NCI-H146 treated with DMSO at 0.1 percent for 48 hours (cell line): ENCODE measurements around the gene ADAM19.

Source experiments
- DNase-seq: peaks from one replicate; lab custom pipeline; 2025; ENCODE audit not compliant: unreplicated experiment; lab: John Stamatoyannopoulos, UW

The ADAM19 gene

DNA sequence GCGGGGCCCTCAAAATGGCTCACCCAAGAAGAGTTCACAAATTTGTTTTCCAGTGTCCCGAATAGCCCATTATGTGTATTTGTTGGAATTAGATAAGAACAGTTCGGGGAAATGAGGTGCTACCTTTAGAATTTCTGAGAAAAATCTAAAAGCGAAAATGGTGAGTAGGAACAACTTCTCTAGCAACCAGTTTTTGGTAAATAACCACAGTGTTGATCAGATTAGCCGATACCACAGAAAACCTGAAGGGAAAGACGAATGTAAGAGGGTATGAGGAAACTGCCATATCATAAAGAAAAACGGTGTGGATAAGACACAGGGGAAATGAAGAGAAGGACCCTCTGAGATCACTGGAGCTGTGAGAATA lies 31.0 kb downstream of the ADAM19 start:
- DNase-seq: no peak

DNA sequence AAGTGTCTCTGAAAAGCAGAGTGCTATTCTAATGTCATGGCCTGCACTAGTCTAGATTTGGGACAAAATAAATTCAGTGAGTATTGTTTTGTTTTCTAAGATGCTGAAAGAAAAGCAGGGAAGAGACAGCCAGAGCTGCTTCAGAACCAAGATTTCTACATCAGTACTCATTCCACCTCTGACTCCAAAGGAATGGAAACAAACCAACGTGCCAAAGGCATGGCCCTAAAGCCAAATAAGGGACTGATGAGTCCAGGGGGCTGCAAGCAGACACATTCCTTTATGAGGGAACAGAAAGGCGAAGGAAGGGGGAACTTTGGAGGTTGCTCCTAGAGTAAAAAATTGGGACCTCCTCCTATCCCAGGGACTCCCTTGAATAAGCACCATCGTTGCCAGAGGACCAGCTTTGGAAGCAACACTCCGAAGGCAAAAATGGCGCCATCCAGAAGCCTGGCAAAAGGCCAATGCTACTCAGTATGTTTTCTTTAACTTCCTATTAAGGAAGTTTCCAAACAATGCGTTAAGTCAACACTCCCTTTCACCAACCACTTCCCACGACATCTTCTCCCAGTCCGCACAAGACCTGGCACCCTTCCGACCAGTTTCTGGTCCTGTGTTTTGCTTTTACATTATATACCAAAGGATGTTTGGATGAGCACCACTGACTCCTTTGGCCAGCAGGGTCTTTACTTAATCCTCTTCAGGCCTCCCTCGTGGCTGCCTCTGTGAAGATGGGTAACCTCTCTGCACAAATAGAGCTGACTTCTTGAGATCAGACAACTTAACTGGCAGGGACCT lies 31.6 kb downstream of the ADAM19 start:
- no peak for DNase-seq

DNA sequence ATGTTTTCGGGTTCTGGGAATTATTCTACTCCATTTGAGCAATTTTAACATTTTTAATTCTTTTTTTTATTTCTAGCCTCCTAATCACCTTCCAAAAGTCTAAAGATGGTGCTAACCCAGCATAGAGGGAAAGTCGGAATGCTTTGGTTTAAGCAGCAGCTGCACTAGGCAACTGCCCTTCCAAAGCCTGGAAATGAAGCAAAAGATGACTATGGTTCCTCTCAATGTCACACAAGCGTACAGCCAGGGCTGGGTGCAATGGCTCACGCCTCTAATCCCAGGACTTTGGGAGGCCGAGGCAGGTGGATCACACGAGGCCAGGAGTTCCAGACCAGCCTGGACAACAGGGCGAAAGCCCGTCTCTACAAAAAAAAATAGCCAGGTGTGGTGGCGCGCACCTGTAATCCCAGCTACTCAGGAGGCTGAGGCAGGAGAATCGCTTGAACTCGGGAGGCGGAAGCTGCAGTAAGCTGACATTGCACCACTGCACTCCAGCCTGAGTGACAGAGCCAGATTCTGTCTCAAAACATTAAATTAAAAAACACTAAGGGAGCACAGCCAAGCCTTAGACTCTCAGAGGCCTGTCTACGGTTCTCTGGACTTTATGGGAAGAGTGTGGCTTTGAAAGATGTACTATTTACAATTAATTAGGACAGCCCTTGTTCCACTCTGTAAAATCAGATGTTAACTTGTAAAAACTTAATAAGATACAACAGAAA lies 33.1 kb downstream of the ADAM19 start:
- no peak for DNase-seq

DNA sequence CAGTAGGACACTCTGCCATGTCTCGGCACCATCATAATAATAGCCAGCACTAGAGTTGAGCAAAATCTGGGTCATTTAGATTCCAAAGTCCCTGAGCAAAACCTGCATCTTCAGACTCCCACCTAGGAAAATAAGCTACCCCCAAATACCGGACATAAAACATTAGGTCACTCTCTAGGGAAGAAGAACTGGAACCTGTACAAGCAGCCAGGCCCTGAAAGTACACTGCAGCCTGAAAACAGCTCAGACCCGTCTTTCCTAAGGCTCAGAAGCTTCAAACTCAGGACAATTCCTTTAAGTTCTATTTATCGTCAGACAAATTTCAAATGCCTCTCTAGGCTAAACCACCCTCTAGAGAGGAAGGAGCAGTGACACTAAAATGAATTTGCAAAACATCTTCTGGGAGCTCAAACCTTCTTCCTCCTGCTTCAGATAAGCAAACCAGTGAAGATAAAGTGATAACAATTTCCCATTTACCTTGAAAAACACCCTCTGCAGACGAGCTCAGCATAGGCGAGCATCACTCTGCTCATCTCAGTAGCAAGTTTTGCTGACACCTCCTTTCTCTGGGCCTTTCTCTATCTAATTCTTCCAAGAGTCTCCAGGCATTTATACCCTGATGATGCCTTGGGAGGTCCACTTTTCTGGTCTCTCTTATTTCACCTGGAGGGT lies 34.0 kb downstream of the ADAM19 start:
- DNase-seq: no peak

DNA sequence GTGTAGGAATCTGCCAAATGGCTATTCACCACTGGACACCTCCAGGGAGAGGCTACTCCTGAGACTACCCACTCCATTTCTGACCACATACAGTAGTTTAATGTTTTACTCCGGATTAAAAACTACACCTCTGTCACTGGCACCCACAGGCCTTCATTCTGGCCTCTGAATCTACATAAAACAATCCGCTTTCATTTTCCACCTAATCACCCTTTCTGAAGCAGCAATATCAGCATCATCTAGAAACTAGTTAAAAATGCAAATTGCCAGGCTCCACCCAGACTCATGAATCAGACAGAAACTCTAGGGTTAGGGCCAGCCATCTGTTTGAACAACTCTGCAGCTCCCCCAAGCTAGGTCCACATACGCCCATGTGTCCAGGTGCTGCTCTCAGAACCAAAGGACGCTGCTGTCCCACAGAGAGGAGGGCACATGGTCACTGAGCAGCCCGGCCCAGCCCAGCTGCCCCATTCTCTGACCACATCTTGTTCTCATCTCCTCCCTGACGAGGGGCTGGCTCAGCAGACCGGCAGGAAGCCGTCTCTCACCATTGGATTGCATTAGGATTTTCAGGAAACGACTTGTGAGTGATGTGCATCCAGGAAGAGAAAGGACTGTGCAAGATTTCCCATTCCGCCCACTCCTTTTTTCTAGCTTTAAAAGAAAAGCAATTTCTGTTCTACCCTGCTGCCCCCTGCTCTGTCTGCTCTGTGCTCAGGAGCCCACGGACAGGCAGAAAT lies 34.7 kb downstream of the ADAM19 start:
- no peak for DNase-seq

DNA sequence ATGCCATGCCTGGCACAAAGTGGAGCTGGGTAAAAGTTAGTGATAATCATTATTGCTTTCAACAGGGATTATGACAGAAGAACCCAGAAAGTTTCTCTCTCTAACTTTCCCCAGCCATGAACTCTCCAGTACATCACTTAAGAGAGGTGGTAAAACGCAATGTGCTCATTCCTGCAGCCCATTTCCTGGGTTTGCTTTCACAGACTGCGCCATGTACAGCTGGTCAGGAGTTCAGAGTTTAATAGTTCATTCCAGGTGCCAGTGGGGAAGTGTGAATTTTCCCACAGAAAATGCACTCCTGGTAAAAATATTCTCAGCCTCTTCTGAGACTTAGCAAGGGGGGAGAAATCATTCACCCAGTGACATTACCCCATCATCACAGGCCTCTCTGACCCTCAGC lies 35.5 kb downstream of the ADAM19 start:
- DNase-seq: no peak

DNA sequence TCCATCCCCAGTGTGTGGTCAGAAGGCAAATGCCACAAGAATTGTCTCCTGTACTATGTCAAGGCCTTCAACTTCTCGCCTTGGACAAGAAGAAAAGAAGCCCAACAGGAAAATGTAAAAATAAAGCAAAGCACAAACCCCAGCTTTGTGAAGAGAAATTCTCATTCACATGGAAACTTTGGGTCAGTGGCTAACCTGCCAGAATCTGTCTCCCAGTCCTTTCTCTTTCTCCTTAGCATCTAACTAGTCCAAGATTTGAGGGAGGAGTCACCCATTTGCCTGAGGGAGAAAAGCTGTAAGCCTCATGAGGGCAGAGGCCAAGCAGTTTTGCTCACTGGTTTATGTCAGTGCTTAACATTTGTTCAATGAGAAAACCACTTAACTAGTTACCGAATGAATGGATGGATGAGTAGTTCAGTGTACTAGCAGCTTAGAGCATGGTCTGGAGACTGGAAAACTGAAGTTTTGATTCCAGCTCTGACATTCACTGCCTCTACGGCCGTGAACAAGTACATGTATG lies 36.0 kb downstream of the ADAM19 start:
- no peak for DNase-seq

DNA sequence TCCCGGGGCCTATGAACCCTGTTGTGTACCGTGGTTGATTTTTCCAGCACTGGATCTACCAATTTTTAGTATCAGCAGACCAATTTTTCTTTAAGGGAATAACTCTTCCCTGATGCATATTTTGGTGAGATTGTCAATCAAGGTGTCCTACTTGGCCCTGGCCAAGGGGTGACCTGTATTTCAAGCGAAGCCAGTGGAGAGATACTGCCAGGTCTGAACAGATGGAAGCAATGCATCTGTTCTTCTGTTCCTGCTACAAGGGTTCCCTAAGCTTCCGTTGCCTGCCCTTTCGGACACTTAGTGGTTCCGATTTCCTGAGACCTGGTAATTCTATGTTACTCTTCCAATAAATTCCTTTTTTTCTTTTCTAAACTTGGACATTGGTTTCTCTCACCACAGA lies 37.3 kb downstream of the ADAM19 start:
- DNase-seq: no peak

DNA sequence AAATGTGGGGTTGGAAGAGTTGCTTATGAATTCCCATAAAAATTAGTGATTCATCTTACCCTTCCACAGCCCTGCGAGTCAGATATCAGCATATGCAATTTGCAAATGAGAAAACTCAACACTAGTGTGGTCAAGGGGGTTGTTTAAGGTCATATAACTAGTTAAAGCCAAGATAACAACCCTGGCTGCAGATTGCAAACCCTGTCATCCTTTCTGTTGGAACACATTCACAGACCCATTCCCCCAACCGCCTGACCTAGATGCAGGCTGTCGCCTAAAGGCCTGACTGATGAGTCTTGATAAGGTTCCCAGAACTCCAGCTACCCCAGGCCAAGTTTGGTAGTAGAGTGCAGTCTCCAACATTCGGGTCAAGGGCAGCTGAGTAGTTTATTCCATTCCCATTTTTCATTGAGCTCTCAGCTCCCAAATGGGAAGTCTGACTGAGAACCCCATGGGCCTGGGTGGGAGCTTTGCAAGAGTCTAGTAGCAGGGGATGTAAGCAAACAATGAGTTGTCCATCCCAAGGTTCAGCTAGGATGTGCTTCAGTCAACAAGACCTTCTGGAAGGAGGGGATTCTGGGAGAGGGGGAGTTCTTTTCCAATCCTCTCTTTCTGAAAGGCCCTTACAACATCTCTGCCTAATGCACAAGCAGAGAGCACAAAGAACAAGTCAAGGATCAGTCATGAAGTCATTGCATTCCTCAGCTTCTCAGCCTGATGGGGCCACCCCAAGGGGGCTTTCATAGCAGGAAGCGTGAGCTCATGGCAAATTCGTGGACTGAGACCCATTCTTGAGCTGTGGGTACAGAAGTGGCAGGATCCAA lies 40.3 kb downstream of the ADAM19 start:
- no peak for DNase-seq

DNA sequence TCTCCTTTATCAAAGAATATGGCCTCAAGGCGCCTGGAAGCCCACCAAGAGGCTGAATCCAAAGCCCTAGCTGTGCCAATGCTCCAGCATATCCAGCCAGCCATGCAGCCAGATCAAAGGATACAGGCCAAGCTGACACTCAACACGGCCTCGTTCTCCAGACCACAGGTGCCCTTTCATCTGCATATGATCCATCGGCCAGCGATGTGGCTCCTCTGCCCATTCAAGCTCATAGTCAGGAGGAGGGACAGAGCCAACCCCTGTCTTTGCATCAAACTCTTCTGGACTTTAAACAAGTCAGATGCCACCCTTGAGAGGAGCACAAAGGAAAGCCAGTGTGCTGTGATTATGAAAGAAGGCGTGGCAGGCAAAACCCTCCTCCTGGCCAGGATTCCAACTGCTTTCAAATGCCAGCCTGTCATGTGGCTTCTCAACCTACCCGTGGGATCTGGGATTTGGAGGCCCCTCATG lies 42.5 kb downstream of the ADAM19 start:
- DNase-seq: no peak

DNA sequence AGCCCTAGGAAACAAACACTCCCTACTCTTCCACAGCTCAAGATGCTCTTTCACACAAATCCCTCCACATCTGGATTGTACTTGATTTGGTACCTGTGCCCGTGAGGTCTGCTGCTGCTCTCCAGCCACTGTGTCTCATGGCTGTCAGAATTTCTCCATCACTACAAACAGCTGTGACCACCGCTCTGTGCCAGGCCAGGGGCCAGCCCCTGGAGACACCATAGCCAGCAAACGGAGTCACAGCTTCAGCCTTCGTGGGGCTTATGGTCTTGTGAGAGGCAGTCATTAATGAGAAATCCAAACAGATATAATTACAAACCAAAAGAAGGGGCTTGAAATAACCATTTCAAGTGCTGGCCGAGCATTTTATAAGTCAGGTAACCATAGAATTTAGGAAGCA lies 43.6 kb downstream of the ADAM19 start:
- no peak for DNase-seq

DNA sequence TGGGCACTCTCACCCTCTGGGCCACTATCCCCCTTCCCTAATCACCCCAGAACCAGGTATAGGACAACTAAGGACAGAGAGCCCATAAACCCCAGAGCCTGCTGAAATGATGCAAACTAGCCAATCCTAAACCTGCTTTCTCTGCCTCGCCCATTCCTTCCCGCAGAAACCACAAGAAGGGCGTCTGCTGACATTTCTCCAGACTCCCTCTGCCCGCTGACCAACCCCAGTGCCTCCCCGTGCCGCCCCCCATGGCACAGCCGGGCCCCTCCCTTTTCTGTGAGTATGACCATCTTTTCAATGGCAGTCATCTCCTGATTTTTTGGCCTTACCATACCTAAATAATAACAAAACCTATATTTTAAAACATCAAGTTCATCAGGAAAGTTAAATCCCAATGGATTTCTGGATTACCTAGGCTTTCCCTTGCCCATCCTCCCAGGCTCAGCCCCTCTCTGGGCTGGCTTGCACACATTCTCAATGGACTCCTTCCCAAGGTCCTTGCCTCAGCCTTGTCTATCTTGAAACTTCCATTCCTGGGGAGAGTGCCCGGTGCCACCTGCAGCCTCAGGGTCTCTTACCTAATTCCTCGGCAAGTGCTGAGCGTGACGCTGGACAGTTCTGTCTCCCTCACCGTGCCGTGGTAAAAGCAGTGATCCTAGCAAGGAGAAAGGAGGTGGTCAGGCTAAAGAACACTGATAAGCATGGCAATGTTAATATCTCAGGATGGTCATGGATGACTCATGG lies 45.2 kb downstream of the ADAM19 start:
- no peak for DNase-seq

DNA sequence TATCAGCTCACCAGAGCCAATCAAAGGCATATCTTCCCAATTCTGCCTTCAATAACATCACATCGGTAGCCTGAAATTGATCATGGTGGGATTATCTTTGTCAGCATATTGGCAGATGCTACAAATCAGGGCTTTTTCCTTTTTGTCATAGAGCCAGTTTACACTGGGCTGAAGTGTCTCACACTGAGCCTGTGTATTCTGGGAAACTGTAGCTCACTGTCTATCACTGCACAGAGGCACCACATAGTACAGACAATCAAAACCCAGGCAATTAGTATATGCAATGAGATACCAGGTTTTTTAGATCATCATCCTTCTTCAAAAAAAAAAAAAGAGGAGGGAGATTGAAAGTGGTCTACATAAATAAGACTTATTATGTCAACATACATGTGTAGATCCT lies 46.6 kb downstream of the ADAM19 start:
- no peak for DNase-seq

DNA sequence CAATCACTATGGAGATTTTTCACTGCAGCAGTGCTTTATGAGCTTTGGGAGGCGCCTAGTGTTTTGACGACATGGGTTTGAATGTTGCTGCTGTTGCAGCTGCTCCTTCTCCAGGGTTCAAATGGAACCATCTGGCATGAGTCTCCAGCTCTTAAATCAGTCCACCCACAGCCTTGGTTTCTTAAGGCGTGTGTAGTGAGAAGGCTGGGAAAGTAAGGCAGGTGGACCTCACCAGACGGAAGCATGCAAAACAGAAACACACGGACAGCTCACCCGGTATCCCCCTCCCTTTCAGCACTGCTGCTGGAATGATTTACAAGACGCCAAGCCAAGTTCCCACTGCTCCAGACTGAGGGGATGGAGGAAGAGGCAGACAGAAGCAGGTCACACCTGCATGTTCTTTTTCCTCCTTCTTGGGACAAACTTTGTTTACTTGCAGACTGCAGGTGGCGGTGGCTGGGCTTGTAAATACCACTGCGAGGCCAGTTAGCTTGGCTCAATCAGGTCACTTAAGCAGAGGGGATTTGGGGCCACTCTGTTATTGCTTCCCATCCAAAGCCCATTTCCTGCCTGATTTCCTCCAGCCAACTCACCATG lies 47.4 kb downstream of the ADAM19 start:
- no peak for DNase-seq

DNA sequence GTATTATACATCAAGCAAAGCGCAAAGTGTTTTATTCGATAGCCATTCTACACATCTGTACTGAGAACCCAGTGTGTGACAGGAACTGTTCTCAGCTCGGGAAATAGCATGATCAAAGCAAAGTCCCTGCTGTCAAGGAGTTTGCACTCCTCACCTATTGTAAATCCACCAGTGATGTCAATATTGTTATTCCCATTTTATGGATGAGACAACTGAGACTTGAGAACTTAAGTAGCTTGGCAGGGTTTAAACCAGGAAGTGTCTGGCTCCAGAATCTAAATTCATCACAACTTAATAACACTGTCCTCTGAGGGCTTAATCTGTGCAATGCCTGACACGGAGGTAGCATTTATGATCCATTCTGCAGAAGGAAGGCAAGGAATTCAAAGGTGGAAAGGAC lies 50.7 kb downstream of the ADAM19 start:
- no peak for DNase-seq

DNA sequence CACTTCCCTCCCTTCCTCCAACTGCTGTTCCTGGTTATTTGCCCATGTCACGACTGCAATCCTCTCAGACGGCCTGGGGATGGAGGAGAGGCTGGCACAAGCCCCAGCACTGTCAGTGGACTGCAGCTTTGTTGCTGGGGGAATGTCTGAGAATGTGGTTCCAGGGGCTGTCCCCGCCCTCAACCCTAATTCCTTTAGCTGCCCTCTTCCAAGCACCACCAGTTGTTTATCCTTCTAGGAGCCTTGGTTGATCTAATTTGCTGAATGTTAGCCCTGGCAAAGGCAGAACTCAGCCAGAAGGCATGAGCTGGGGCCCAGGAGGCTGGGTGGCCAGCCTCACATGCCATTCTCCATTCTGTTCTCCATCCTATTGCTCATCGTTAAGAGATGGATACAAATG lies 51.6 kb downstream of the ADAM19 start:
- DNase-seq: no peak

DNA sequence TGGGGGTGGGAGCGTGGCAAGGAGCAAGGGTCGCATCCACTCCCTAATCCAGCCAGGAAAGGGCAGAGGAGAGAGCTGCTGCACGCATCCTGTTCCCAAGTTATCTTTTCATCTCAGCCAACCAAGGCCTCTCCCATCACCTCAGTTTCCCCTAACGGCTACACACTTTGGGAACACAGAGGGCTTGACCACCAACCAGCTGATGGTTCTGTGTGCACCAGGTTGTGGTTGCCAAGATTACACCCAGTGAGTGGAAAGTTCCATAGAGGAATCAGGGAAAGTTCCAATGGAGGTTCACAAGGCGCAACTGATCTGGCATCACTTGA lies 53.9 kb downstream of the ADAM19 start:
- DNase-seq: no peak

DNA sequence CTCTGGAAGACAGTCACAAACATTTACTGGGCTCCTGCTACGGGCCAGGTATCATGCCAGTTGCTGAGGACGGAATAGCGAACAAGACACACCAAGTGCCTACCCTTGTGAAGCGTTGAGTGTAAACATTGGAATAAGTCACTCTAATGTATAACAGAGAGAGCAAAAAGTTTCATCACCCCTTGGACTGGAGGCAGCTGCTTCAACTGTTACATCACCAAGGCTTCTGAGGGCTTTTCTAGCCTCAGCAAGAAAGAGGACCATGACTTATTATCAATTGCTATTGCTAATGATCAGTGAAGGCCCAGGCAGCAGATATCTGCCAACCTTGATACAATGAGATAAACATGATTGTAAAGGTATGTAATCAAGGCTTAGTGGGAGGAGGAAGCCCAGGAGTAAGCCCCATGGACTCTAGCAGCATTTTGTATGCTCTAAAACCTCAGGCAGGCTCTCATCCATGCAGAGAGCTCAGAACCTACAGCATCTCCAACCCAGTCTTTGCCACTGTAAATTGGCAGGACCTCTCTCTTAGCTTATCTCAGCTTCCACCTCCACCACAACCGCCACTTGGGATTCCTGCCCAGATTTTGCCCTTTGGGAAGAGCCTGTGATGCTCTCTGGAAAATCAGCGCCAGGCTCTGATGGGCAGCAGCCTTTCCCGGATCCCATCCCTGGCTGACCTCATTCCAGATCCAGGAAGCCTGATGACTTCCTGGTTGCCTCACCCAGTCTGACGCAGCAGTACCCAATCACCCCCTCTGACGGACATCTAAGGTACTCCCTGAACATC lies 54.5 kb downstream of the ADAM19 start:
- DNase-seq: no peak
